Cardiac fibroblast (primary cell): Measurements from ENCODE around the gene C14orf119.

Experiments
- DNase-seq, 2 donors: peaks; one replicate each; pipeline versions ENCODE4 v3.0.0 to v3.0.0-alpha.2; 2010; ENCODE audit warnings: low read depth in 2 of 2
- H3K4me3 ChIP-seq, 2 donors: replicated peaks in 1 of 2; 1 replicate in 1 of 2; 2 replicates in 1 of 2; pipeline ENCODE4 v1.5.1; 2011; ENCODE audit warnings: low read depth in 2 of 2, low read length in 2 of 2, mild to moderate bottlenecking in 2 of 2, moderate library complexity in 1 of 2
- CTCF ChIP-seq: IDR thresholded peaks from one replicate; pipeline ENCODE4 v1.5.1; 2011; ENCODE audit warnings: low read depth, mild to moderate bottlenecking, low read length, inconsistent platforms

C14orf119 gene

DNA sequence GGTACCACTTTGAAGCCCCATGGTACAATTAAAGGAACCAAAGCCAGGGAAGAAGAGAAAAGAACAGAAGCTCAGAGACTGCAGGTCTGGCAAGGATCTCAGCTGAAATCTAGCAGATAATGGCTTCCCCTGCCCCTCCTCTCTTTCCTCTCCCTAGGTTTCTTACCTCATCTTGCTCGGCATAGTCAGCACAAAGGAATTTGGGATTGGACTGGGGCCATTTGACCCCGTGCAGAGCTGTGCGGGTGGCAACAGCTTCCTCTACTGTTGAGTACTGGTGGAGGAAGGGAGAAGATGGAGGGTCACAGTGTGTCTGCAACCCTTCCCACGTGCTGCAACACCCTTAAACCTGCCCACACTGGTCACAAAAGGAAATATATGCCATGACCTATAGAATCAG, 33.3 kb upstream of the C14orf119 start:
- no peak for TF ChIP-seq CTCF
- no peak overlapping the region for H3K4me3 ChIP-seq
- peak; percentile 95 to 96 for DNase-seq

- no peak overlapping the region for H3K4me3 ChIP-seq
- TF ChIP-seq CTCF: no peak
- DNase-seq: no peak
Observed at GRCh38 chr14:23063601-23064000, 31.7 kb upstream of the C14orf119 start.

- DNase-seq: no peak
- TF ChIP-seq CTCF: no peak
- no peak overlapping the region for H3K4me3 ChIP-seq
Observed at GRCh38 chr14:23066368-23066767, 28.9 kb upstream of the C14orf119 start.

- DNase-seq: no peak
- H3K4me3 ChIP-seq: no peak overlapping the region
- no peak for TF ChIP-seq CTCF
Observed at GRCh38 chr14:23066855-23067744, 28.2 kb upstream of the C14orf119 start.

DNA sequence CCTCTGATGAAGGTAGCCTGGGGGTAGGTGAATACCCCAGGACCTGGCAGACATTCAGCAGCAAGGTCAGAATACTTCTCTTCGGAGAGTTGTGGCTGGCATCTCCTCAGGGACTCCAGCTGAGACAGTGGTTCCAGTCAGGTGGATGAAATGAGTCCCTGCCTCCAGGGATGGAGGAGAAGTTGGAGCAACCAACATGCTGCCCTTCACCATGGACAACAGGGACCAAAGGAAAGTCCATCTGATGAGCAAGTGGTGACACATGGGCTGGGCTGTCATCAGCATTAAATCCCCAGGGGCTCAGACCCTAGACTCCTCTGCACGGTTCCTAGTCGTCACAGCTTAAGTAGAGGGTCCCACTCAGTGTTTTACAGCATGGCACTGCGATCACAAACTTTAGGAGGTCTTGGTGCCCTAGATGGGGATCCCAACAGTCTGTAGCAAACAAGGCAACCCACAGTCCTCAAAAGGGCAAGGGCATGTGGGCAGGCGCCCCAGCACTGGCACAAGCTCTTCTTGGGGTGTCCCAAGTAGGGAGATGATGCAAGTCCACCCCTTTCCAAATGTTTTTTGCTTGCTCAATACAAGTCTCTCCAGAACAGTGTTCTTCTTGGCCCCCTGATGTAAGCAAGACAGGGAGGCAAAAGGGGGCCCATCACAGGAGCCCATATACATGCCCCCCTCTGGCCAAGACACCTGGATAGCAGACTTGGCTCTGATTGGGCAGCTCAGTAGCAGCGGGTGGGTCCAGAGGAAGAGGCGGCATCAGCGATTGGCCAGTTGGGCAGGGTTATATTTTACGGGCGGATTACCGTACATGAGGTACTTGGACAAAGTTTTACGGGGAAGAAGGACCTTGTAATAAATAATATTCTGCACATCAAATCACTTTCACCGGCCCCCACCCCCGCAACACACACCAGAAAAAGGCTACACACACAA, 27.2 kb upstream of the C14orf119 start:
- DNase-seq: no peak
- no peak for TF ChIP-seq CTCF
- H3K4me3 ChIP-seq: peak overlapping the region in 1 of 2 donors; percentile 9

- DNase-seq: peak; percentile 95
- H3K4me3 ChIP-seq: peak overlapping the region in 1 of 2 donors; percentile 9
- peak; percentile 98 for TF ChIP-seq CTCF
Observed at GRCh38 chr14:23068789-23069412, 26.4 kb upstream of the C14orf119 start.
